HFFc6 (cell line): ENCODE results near the gene USP48. TPM values are rescaled to one million over a fixed set of nuclear protein-coding genes. Genes with fewer than 3 reads are reported as not detected.
A peak's percentile ranks its signal among the peaks of the same experiment; 100 is the strongest.

ENCODE experiments used
- DNase-seq: peaks from one replicate; pipeline ENCODE4 v3.0.0-alpha.2; 2018
- H3K27ac Mint-ChIP-seq: 2 replicates; pipeline ENCODE4 v1.8.0; 2020; ENCODE audit warnings: mild to moderate bottlenecking, mixed read lengths
- H3K27me3 Mint-ChIP-seq: 2 replicates; pipeline ENCODE4 v1.8.0; 2021; ENCODE audit warnings: mild to moderate bottlenecking, moderate library complexity, mixed read lengths; ENCODE audit not compliant: insufficient read depth
- H3K36me3 Mint-ChIP-seq: 2 replicates; pipeline ENCODE4 v1.8.0; 2021; ENCODE audit warnings: low read depth, mixed read lengths
- H3K4me1 Mint-ChIP-seq: 2 replicates; pipeline ENCODE4 v1.8.0; 2020; ENCODE audit warnings: low read depth, mixed read lengths
- H3K4me3 Mint-ChIP-seq: 2 replicates; pipeline ENCODE4 v1.8.0; 2020; ENCODE audit warnings: mild to moderate bottlenecking, moderate library complexity, mixed read lengths
- H3K9me3 Mint-ChIP-seq: 2 replicates; pipeline ENCODE4 v1.8.0; 2020; ENCODE audit warnings: mild to moderate bottlenecking, mixed read lengths
- CTCF ChIP-seq: fragments of 200-600 bp; sonication (generic); IDR thresholded peaks from 2 replicates; pipeline ENCODE4 v1.5.0; 2021; ENCODE audit warnings: antibody characterized with exemption, mild to moderate bottlenecking
- total RNA-seq, 6 experiments: library from RNA; stranded (reverse); fragmentation: NEBNext Ultra II Directional; extraction: Animal tissue kit (Norgen Biotek cat#: 25700); gene quantifications; 2 replicates in 1 of 6; 3 replicates in 5 of 6; pipeline ENCODE4 v1.2.3, GENCODE V29; 2021

The USP48 gene
- total RNA-seq, 6 experiments from 2014 or later, result 45.0 to 54.2 (median 51.1) TPM

DNA sequence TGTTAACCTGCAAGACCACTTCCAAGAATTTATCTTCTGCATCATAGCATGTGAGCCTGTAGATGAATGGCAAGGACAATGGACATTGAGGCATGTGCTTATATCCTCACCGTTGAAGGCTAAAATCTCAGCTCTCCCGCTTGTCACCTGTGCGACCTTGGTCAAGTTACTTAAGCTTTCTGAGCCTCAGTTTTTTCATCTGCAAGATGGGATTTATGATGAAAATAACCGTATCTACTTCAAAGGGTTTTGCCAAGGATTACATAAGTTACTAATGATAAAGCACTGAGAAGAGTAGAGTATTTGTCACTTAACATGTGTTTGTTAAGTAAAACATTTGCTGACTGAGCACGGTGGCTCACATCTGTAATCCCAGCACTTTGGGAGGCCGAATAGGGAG lies 128.7 kb downstream of the USP48 start:
- TF ChIP-seq CTCF, result no peak
- Mint-ChIP-seq H3K9me3 (no peaks in the 10 kb centered on the region), H3K4me3 (no peak overlapping the region), H3K4me1 (peaks cover 6% of the 10 kb centered on the region; the same call in 1 of the 2 replicates), H3K27ac (no peak overlapping the region), H3K27me3 (peaks cover 34% of the 10 kb centered on the region), H3K36me3 (no peaks in the 10 kb centered on the region)
- no peak for DNase-seq

- Mint-ChIP-seq H3K27me3 (peaks cover 35% of the 10 kb centered on the region), H3K9me3 (no peaks in the 10 kb centered on the region), H3K4me3 (no peak overlapping the region), H3K36me3 (no peaks in the 10 kb centered on the region), H3K27ac (no peak overlapping the region), H3K4me1 (peaks cover 6% of the 10 kb centered on the region; the same call in 1 of the 2 replicates)
- no peak for DNase-seq
- no peak for TF ChIP-seq CTCF
Measured at GRCh38 chr1:21653744-21654100, 129.2 kb downstream of the USP48 start.

DNA sequence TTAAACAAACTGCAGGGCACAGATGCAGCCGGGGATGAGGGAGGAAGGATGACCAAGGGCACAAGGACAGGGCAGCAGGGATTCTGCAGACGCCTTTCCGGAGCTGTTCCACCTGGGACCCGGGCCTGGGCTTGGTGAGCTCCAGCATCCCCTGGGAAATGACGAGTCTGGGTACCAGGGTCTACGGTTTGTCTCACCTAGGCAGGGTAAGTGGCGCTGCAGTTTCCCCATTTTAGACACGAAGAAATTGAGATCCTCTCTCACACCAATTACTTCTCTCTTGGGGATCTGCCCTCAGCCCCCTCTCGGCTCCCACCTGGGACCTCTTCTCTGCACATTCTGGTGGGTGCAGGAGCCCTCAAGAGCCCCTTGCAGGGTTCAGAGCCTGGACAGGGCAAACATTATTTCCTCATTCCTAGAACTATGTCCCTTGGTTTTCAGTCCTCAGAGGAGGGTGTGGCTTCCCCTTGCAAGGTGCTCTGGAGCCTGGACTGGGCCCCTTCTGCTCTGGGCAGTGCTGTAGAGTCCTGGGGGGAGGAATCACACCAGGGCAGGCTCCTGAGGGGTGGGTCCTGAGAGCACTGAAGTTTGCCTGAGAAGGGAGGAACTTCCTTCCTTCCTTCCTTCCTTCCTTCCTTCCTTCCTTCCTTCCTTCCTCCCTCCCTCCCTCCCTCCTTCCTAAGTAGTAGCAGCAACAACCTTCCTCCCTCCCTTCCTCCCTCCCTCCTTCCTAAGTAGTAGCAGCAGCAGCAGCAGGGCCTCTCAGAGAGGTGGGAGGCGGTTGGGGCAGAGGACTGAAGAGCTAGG lies 129.8 kb downstream of the USP48 start:
- peaks cover 35% of the 10 kb centered on the region for H3K27me3 Mint-ChIP-seq
- no peaks in the 10 kb centered on the region for H3K9me3 Mint-ChIP-seq
- no peak overlapping the region for H3K4me3 Mint-ChIP-seq
- no peaks in the 10 kb centered on the region for H3K36me3 Mint-ChIP-seq
- no peak for TF ChIP-seq CTCF
- peaks cover 6% of the 10 kb centered on the region; the same call in 1 of the 2 replicates for H3K4me1 Mint-ChIP-seq
- H3K27ac Mint-ChIP-seq, result no peak overlapping the region
- DNase-seq, result no peak

DNA sequence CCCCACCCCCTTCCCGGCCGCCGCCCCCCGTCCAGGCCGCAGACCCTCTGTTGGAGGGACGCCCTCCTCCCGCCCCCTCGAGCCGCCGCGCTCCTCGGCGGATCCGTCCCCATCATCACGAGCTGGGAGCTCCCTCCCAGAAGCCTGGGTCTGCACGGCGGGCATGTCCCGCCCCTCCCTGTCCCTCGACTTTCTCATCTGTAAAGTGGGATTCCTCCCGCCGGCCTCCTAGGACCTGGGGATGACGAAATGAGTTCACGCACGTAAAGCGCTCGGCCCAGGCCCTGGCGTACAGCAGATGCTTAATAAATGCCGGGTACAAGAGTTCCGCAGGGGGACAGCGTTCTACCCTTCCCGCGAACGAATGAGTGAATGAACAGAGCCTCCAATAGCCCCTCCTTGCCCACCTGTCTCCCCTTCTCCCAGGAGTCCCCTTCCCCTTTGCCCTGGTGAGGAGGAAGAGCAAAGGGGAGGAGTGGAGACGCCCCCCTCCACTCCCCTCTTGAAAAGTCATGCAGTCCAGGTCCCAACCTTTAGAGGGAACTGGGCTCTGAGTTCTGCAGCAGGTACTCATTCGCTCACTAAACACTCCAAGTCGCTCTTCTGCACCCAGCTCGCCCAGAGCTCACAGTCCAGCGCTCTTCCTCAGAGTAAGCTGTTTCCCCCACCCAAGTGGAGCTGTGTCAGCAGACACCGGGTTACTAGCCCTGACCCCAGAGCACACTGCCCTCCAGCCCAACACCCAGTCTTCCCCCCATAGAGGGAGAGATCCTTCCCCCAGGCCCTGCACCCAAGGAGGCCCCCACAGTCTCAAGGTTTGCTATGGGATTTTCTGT lies 130.6 kb downstream of the USP48 start:
- Mint-ChIP-seq H3K9me3 (no peaks in the 10 kb centered on the region), H3K27me3 (peaks cover 34% of the 10 kb centered on the region), H3K36me3 (no peaks in the 10 kb centered on the region), H3K4me1 (peaks cover 6% of the 10 kb centered on the region; the same call in 1 of the 2 replicates), H3K4me3 (peak overlapping the region; percentile 38), H3K27ac (no peak overlapping the region)
- no peak for DNase-seq
- TF ChIP-seq CTCF, result no peak

- Mint-ChIP-seq H3K9me3 (no peaks in the 10 kb centered on the region), H3K36me3 (no peaks in the 10 kb centered on the region), H3K27ac (no peak overlapping the region), H3K4me1 (peaks cover 6% of the 10 kb centered on the region; the same call in 1 of the 2 replicates), H3K4me3 (peak overlapping the region; percentile 81), H3K27me3 (peaks cover 37% of the 10 kb centered on the region)
- no peak for TF ChIP-seq CTCF
- DNase-seq, result no peak
Measured at GRCh38 chr1:21651214-21652042, 131.5 kb downstream of the USP48 start.
